ENCODE results near the gene FRMD5.
"Not testable (repeated sequence)": the region's sequence is repeated elsewhere in the genome, so short reads cannot be mapped to it uniquely, and the experiment has no call there.

Gene FRMD5

DNA sequence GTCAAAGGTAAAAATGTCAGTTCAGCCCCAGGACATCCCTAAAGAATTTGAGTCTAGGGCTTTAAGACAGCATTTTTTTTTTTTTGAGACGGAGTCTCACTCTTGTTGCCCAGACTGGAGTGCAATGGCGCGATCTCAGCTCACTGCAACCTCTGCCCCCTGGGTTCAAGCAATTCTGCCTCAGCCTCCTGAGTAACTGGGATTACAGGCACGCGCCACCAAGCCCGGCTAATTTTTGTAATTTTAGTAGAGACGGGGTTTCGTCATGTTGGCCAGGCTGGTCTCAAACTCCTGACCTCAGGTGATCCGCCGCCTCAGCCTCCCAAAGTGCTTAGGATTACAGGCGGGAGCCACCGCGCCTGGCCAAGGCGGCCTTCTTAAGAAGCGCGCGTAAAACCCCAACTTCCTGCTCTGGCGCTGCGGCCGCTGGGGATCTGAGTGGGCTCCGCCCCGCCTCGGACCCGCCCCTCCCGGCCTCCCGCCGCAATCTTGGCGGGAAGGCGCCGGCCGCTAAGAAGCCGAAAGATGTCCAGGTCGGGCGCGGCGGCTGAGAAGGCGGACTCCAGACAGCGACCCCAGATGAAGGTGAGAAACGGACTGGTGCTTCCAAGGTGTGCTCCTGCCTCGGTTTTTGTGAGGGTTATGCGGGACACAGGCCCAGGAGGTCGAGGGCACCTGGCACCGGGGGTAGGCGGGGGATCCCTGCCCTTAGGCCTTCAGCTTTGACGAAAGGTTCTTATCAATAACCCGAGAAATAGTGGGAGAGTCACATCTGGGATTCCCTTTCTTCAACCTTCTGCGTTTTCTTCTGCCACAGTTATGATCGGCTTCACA is 368.3 kb downstream of the FRMD5 start, which contains the start of gene WDR76:
TSS of gene WDR76 (plus strand) at position 495 of the 834 bp plus-strand sequence. CDS start at position 526, 31 bp downstream.
- no peak within 1 kb of the TSS for H3K27ac ChIP-seq (ENCODE audit: low read length)
- H3K36me3 ChIP-seq (ENCODE audit: control insufficient read depth, low read depth, low read length) = no peaks in the 10 kb centered on the region
- H3K4me1 ChIP-seq (ENCODE audit: control insufficient read depth, low read depth, low read length) = peaks cover 3% of the 10 kb centered on the region
- H3K9me3 ChIP-seq (ENCODE audit: control insufficient read depth, low read depth, low read length) = no peaks in the 10 kb centered on the region
- peaks cover 14% of the 10 kb centered on the region for H3K27me3 ChIP-seq (ENCODE audit: control insufficient read depth, insufficient read depth, low read length)
- peak within 1 kb of the TSS; percentile 66 for H3K4me3 ChIP-seq (ENCODE audit: low read length)
- H3K9ac ChIP-seq (ENCODE audit: low read length) = peak within 1 kb of the TSS; percentile 76

DNA sequence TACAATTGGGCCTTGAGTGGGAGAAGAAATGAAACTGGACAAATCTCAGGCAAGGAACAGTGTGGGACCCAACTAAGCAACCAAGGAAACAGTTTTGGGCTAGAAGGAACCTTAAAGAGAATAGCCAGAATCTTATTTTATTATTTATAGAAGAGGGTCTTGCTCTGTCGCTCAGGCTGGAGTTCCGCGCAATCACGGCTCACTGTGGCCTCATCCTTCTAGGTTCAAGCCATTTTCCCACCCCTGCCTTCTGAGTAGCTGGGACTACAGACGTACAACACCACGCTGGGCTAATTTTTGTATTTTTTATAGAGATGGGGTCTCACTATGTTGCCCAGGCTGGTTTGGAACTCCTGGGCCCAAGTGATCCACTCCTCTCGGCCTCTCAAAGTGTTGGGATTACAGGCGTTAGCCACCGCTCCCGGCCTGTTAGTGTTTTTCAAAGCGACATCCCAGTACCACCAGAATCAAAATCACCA is 369.0 kb downstream of the FRMD5 start:
- H3K4me1 ChIP-seq (ENCODE audit: control insufficient read depth, low read depth, low read length) = peaks cover 3% of the 10 kb centered on the region
- no peak overlapping the region for H3K4me3 ChIP-seq (ENCODE audit: low read length)

DNA sequence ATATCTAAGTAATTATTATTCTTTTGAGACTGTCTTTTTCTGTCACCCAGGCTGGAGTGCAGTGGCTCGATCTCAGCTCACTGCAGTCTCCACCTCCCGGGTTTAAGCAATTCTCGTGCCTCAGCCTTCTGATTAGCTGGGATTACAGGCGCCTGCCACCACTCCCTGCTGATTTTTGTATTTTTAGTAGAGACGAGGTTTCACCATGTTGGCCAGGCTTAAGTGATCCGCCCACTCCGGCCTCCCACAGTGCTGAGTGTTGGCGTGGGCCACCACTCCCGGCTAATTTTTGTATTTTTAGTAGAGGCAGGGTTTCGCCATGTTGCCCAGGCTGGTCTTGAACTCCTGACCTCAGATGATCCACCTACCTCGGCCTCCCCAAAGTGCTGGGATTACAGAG is 369.8 kb downstream of the FRMD5 start:
- not testable (repeated sequence) for H3K36me3 ChIP-seq (ENCODE audit: control insufficient read depth, low read depth, low read length); H3K9me3 ChIP-seq (ENCODE audit: control insufficient read depth, low read depth, low read length); H3K4me1 ChIP-seq (ENCODE audit: control insufficient read depth, low read depth, low read length); H3K9ac ChIP-seq (ENCODE audit: low read length); H3K4me3 ChIP-seq (ENCODE audit: low read length); H3K27ac ChIP-seq (ENCODE audit: low read length)
- peaks cover 14% of the 10 kb centered on the region for H3K27me3 ChIP-seq (ENCODE audit: control insufficient read depth, insufficient read depth, low read length)

More for the DNA sequence above, 369.0 kb downstream of the FRMD5 start:
- Histone ChIP-seq H3K9me3 (ENCODE audit: control insufficient read depth, low read depth, low read length) (no peaks in the 10 kb centered on the region), H3K27ac (ENCODE audit: low read length) (no peak overlapping the region), H3K27me3 (ENCODE audit: control insufficient read depth, insufficient read depth, low read length) (peaks cover 14% of the 10 kb centered on the region), H3K9ac (ENCODE audit: low read length) (no peak overlapping the region), H3K36me3 (ENCODE audit: control insufficient read depth, low read depth, low read length) (no peaks in the 10 kb centered on the region)

DNA sequence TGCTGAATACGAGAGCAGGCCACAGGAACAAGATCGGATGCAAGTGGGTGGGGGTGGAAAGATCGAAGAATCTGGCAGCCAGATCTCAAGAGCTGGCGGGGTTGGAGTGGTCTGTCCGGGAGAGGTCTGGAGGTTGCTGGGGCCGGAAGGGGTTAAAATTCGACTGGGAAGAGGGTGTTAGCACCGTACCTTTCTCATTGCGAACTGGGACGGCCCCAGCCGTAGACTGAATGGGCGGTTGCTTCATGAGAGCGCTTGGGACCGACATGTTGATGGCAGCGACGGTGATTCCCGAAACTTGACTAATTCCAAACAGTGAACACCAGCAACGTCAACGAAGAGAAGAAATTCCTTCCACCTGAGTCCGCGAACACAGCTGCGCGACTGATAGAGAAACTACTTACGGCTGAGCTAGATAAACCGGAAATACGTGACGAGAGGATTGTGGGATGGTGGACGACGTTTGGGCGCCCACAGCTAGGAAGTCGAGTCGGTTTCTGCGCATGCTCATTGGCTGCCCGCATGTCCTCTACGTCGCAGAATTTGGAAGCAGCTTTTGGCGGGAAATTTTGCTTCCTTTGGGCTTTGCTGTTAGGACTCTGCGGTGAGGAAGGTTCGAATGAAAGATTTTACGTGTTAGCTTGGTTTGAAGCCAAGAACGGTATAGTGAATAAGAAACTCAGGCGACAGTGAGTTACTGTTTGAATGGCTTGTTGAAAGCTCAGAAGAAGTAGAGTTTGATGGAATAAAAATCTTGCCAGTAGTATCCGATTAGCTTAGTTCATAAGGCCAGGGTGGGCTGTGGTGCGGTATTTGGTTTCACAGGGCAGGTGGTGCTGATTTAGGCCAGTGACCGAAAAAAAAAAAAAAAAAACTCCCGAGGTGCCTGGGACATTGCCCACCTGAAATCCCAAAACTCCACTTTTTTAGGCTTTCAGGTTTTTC is 370.5 kb downstream of the FRMD5 start, which contains the start of gene MFAP1:
TSS of gene MFAP1 (minus strand) at position 389 of the 945 bp plus-strand sequence. CDS start at position 268, 121 bp downstream.
- Histone ChIP-seq H3K4me1 (ENCODE audit: control insufficient read depth, low read depth, low read length) (peaks cover 3% of the 10 kb centered on the region), H3K9ac (ENCODE audit: low read length) (peak within 1 kb of the TSS; percentile 67), H3K27me3 (ENCODE audit: control insufficient read depth, insufficient read depth, low read length) (peaks cover 14% of the 10 kb centered on the region), H3K4me3 (ENCODE audit: low read length) (peak within 1 kb of the TSS; percentile 72), H3K36me3 (ENCODE audit: control insufficient read depth, low read depth, low read length) (no peaks in the 10 kb centered on the region), H3K27ac (ENCODE audit: low read length) (peak within 1 kb of the TSS; percentile 20), H3K9me3 (ENCODE audit: control insufficient read depth, low read depth, low read length) (no peaks in the 10 kb centered on the region)

DNA sequence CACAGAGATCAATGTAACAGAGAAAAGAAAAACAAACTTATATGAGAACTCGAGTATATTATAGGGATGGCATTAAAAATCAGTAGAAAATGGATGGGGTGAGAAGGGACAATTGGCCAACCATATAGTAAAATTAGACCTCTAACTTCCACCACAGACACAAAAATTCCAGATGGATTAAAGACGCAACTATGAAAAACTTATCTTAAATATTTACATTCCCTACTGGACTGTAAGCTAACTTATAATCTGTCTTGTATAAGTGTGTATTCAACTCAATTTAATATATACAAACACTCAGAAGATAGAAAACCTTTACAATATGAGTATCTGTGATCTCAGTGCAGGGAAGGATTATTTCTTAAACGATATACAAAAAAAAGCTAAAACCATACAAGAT is 373.6 kb downstream of the FRMD5 start:
- peaks cover 12% of the 10 kb centered on the region for H3K36me3 ChIP-seq (ENCODE audit: control insufficient read depth, low read depth, low read length)
- no peak overlapping the region for H3K9ac ChIP-seq (ENCODE audit: low read length)
- H3K9me3 ChIP-seq (ENCODE audit: control insufficient read depth, low read depth, low read length) = no peaks in the 10 kb centered on the region
- H3K4me1 ChIP-seq (ENCODE audit: control insufficient read depth, low read depth, low read length) = peaks cover 3% of the 10 kb centered on the region
- no peak overlapping the region for H3K4me3 ChIP-seq (ENCODE audit: low read length)
- H3K27ac ChIP-seq (ENCODE audit: low read length) = no peak overlapping the region
- peaks cover 14% of the 10 kb centered on the region for H3K27me3 ChIP-seq (ENCODE audit: control insufficient read depth, insufficient read depth, low read length)
